KOPT-K1 (cell line): Measurements from ENCODE around the gene NHERF2.

ENCODE experiments used
- H3K27ac ChIP-seq: fragments of 200-600 bp; sonication (generic); 2 replicates; pipeline ENCODE4 v1.5.1; 2016; ENCODE audit warnings: antibody characterized with exemption, mild to moderate bottlenecking, low read depth, low read length; ENCODE audit not compliant: poor library complexity, severe bottlenecking
- H3K36me3 ChIP-seq: fragments of 200-600 bp; sonication (generic); 2 replicates; pipeline ENCODE4 v1.5.1; 2017; ENCODE audit warnings: antibody characterized with exemption, mild to moderate bottlenecking, low read length, moderate library complexity; ENCODE audit not compliant: insufficient read depth
- H3K9me3 ChIP-seq: fragments of 200-600 bp; sonication (generic); 2 replicates; pipeline ENCODE4 v1.5.1; 2017; ENCODE audit warnings: antibody characterized with exemption, low read length, mild to moderate bottlenecking; ENCODE audit not compliant: insufficient read depth, poor library complexity, severe bottlenecking

NHERF2 gene

DNA sequence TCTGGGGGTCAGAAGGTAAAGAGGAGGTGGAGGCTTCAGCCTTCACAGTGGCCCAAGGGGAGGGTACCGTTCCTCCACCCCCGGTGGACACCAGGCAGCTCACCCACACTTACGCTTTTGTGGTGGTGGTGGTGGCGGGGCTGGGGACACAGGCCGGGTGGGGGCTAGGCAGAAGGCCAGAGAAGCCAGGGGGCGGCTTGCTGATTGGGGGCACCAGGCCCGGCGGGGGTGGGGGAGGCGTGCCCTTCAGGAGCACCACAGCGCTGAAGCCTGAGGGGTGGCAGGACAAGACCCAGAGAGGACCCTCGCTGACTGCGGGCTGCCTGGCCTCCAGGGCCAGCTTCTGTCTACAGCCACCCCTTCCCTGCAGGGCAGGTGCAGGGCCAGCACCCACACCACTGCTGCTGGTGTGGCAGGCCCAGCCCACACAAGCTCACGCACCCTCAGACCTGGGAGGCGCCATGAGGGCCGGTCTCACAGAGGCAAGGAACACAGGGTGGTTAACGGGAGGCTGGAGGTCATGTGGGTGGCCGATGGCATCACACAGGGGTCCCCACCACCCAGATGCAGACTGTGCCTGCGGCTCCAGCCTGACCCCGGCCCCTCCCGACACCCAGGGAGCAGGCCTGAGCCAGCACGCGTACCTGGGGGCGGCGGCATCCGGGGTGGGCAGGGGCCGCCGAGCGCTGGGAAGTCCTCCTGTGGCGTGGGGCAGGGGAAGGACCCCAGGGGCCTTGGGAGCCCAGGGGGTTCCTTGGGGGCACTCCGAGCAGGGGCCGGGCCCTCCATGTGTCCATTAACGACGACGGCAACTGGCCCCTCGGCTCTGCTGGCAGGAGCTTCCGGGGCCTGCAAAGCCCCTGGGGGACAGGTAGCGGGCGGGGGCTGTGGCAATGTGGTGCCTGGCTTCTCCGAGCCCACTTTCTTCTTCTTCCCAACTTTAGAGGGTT, 27.6 kb upstream of the NHERF2 start:
- peaks cover 80% of the 10 kb centered on the region for H3K36me3 ChIP-seq
- no peaks in the 10 kb centered on the region for H3K9me3 ChIP-seq
- H3K27ac ChIP-seq, result no peak overlapping the region

DNA sequence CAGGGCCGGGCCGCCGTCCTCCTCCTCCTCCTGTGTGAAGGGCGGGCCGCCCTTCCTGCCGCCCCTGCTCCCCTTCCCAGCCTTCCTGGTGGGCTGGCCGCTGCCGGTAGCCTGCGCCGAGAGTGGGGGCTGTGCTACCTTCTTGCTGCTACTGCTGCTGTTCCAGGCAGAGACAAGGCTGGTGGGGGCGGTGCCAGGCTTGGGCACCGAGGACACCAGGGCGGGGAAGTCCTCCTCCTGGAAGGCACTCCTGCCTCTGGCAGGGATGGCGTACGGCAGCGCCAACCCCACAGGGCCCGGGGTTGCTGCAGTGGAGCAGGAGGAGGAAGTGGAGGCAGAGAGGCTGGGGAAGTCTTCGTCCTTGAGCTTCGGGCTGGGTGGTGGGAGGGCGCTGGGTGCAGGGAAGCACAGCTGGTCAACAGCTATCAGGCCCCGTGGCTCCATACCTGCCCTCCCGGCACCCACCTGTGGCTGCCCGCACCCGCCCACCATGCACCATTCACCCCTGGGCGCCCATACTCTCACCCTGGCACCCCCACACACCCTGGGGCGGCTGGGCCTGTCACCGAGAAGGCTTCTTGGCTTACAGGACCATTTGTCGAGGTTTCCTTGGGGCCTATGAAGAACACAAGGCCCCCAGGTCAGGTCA, 26.7 kb upstream of the NHERF2 start:
- H3K36me3 ChIP-seq, result peaks cover 86% of the 10 kb centered on the region

DNA sequence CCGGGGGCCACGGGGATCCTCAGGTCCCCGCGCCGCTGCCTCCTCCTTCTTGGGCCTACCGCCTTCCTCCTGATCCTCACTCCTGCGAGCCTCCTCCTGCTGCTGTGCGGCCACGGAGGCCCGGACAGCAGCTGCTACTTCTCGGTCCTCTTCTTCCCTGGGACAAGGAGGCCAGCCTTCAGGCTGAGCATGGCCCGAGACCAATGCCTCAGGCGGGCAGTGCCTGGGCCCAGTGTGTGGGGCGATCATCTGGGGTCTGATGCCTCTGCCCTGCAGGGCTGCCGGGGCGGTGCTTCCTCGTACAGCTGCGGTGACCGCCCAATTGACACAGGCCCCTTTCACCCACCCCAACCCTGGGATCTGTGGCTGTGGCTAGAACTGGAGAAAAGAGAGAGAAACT, 25.7 kb upstream of the NHERF2 start:
- no peaks in the 10 kb centered on the region for H3K9me3 ChIP-seq
- peaks cover 87% of the 10 kb centered on the region for H3K36me3 ChIP-seq

More for the DNA sequence above, 26.7 kb upstream of the NHERF2 start:
- H3K9me3 ChIP-seq, result no peaks in the 10 kb centered on the region
- no peak overlapping the region for H3K27ac ChIP-seq

DNA sequence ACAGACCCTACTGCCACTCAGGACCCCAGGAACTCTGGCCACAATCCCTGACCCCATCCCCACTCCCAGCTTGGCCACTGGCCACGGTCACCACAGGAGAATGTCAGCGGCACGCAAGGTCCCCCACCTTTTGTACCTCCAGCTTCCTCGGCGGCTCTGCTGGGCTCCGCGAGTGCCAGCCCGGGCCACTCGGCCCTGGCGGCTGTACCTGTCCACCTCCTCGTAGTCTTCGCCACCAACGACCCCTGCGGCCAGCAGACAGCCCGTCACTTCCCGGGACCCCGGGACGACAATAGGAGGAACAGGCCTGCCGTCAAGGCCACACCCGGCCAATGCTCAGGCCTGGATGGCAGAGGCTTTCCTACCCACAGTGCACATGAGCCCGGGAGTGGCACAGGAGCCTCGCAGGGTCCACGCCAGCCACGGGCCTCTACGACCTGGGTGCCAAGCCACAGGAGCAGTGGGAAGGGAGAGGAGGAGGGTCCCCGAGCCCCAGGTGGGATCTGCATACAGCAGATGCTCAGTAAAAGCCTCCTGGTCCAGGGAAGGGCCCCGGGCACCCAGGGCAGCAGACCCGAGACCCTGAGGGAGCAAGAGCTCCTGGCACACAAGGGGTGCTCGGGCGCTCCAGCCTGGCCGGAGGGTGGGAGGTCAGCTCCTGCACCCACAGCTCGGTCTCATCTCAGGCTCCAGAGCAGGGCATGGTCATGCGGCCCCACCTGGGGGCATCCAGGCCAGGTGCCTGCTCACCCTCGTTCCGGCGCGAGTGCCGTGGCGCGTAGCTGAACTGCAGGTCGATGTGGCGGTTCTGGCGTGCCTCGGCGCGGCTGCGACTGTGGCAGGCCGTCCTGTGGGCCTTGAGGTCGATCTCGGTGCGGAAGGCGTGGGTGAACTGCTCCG, 25.0 kb upstream of the NHERF2 start:
- Histone ChIP-seq H3K9me3 (no peaks in the 10 kb centered on the region), H3K36me3 (peaks cover 89% of the 10 kb centered on the region), H3K27ac (no peak overlapping the region)

More for the DNA sequence above, 25.7 kb upstream of the NHERF2 start:
- H3K27ac ChIP-seq, result no peak overlapping the region

DNA sequence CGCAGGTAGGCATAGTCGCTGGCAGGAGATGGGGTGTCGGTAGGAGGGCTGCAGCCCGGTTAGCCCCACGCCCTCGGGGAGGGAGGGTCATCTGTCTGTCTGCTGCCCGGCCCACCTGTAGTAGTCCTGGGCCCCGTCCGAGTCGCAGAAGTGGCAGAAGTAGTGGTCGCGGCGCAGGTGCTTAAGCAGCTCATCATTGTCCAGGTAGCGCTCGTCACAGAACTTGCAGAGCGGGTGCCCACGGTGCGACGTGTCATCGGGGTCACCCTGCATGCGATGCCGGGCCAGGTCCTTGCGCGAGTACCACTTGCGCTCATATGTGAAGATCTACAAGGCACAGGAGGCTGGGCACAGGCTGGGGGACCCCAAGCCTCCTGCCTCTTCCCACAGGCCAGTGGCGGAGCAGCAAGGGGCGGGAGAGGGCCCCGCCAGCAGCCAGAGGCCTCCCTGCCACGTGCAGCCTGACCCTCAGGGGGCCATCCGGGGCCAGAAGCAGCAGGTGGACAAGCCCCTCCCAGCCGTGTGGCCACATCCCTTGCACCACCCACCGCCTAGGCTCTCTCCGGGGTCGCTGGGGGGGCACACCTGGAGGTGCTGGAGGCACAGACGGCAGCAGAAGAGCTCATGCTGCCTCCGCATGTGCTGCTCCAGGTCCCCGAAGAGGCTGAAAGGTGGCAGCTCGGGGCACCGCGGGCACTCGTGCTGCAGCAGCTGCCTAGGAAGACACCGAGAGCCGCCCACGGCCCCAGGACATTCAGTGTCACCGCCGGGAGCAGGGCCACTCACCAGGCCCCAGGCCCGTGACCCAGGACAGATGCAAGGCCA, 24.1 kb upstream of the NHERF2 start:
- H3K36me3 ChIP-seq, result peaks cover 90% of the 10 kb centered on the region
- no peaks in the 10 kb centered on the region for H3K9me3 ChIP-seq
- H3K27ac ChIP-seq, result no peak overlapping the region

DNA sequence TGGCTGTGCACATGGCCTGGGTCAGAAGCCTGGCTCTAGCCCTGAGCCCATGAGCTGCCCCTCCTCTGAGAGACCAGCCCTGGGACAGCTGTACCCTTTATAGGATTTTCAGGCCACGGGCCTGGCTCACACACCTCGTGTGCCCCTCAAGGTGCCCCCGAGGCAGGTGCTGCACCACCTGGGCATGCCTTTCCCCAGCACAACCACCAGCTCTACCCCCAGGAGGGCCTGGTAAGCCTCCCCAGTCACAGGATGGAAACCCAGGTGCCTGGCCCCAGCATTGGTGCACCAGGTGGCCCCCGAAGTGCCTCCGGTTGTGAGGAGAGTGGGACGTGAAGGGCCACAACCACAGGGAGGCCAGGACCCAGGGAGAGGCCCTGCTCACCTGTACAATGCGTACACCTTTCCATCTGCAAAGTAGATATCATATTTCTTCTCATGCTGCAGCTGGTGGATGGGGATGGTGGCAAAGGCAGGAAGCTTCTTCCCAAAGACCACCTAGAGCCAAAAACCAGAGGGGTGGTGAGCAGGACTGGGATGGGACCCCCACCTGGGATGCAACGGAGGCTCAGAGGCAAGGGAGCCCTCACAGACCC, 23.4 kb upstream of the NHERF2 start:
- peaks cover 83% of the 10 kb centered on the region for H3K36me3 ChIP-seq

DNA sequence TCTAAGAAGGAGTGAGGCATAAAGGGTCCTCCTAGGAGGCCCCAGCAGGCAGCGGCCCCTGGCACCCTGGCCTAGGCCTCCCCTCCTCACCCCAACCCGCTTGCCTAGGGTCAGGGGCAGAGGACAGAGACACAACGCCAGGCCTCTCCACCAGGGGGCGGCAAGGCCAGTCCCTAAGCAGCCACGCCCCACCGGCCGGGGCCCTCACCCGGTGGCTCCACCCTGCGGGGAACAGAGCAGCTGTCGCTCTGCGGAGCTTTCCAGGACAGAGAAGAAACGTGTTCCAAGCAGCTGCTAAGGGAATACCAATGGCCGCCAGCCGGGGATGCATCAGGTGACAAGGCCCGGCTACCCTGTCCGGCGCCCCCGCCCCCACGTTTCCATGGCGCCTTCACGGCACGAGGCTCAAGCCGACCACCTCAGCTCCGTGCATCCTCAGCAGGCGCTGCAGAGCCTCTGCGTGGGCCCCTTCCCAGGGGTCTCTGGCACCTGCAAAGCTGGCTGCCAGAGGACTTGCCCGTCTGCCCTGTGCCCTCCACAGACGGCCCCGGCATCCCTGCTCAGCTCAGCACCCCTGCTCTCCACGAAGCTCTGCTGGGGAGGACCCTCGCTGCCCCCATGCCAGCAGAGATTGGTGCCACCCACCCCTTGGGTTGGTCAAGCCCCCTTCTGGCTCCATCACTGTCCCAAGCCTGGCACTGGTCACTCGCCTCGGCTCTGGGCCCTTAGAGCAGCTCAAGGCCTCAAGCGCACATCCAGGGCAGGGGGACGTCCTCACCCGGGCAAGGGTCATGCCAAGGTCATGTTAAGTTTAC, 22.7 kb upstream of the NHERF2 start:
- Histone ChIP-seq H3K27ac (no peak overlapping the region), H3K36me3 (peaks cover 76% of the 10 kb centered on the region)

More for the DNA sequence above, 23.4 kb upstream of the NHERF2 start:
- no peak overlapping the region for H3K27ac ChIP-seq
- H3K9me3 ChIP-seq, result no peaks in the 10 kb centered on the region

DNA sequence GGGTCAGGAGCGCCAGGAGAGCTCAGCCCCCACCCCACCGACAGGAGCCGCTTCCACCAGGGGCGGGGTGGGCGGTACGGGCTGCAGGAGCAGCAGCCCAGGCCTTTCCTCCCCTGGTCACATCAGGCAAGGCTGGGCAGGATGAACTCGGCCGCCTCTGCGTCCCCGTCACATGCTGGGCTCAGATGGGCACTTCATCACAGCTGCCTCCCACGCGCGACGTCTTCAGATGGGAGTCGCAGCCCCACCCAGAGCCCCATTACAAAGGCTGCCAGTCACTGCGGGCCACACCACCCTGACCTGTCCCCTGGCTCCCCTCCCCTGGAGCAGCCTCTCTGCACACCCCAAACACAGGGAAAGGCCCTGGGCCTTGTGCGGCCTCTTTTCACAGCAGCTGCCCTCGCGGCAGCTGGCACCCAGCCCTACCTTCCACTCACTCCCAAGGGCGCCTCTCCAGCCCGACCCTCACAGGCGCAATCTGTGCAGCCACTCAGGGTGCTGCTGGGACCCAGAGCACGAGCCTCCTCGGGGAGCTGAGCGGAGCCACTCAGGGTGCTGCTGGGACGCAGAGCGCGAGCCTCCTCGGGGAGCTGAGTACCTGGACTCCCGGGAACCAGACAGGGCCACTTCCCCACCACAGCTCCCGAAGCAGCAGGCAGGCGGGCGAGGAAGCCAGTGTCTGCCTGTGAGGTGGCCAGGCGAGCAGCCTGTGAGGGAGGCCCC, 21.7 kb upstream of the NHERF2 start:
- Histone ChIP-seq H3K9me3 (no peaks in the 10 kb centered on the region), H3K36me3 (peaks cover 67% of the 10 kb centered on the region), H3K27ac (no peak overlapping the region)

More for the DNA sequence above, 22.7 kb upstream of the NHERF2 start:
- H3K9me3 ChIP-seq, result no peaks in the 10 kb centered on the region

DNA sequence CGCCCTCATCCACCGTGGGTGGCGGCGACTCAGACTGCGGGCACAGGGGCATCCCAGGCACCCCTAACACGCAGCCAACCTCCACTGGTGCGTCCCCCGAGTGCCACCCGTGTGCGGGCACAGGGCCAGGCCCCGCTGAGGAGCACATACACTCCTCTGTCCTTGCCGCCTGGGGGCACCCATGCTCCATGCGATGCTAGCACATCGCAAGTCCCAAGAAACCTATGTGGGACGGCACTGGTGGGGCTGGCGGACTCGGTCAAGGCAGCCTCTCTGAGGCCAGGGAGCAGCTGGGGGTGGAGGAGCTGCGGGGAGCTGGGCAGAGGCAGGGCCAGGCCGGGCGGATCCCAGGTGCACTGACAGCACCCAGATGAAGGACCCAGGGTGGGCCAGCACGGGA, 21.1 kb upstream of the NHERF2 start:
- H3K27ac ChIP-seq, result no peak overlapping the region
- no peaks in the 10 kb centered on the region for H3K9me3 ChIP-seq
- H3K36me3 ChIP-seq, result peaks cover 60% of the 10 kb centered on the region

DNA sequence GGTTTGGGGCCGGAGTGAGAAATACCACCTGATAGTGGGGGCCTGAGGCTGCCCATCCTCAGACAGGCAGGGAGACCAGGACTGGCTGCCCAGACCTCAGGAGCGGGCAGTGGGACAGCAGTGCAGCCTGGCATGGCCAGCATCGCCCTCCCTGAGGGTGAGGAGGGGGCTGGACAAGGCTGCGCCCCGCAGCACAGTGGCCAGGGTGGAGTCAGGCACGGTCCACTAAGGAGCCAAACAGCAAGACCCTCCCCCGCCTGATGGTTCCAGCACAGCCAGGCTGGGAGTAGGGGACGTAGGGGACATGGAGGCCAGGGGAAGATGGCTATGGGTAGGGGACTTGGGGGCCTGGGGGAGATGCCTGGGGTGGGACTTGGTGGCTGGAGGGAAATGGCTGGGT, 20.4 kb upstream of the NHERF2 start:
- Histone ChIP-seq H3K27ac (no peak overlapping the region), H3K36me3 (peaks cover 53% of the 10 kb centered on the region), H3K9me3 (no peaks in the 10 kb centered on the region)

DNA sequence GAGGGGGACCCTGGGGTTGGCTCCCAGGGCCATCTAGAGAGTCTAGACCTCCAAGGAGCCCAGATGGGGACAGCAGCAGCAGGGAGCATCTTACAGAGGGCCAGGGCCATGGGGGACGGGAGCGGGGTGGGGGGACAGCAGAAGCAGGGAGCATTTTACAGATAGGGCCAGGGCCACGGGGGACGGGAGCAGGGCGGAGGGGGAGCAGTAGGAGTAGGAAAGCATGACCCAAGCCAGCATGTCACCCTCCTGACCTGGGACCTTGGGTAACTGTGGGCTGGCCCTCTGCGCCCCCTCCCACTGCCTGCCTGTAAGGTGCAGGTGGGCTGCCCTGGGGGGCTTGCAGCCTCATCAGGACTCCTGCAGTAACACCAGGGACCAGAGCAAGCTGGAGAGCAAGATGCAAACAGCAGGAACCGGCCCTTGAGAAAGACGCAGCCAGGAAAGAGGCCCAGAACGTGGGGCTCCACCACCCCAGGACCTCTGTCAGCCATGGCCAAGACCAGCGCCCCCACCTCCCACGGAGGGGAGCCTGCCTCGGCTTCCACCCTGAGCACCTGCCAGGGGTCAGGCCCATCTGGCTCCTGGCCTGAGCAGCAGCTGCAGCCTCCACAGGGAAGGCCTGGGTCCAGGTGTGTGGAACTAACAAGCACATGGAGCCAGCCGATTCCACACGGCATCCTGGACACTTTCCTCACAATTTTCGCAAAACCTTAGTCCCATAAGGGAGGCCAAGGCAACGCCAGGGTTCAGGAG, 19.4 kb upstream of the NHERF2 start:
- Histone ChIP-seq H3K9me3 (no peaks in the 10 kb centered on the region), H3K27ac (peak overlapping the region; percentile 68), H3K36me3 (peaks cover 44% of the 10 kb centered on the region; the same call in 1 of the 2 replicates)

DNA sequence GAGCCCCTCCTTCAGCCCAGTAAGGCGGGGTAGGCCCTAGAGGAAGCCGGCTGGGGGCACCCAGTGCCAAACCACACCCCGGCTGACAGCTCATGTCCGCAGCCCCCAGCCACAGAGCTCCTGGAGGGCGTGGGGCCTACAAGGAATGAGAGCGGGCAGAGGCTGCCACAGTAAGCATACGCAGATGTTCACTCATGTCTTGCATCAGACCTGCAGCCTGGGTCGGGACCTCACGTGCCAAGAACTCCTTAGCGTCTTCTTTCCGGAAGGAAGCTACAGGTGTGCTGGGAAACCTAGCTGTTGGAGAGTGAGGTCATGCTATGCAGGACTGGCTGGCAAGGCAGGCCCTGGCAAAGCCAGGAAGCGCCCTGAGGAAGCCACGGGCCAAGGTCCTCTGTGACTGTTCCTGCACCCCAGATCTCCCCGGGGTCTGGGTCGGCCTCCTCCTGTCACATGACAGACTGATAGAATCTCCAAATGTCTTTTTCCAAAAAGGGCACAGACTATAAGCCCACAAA, 18.6 kb upstream of the NHERF2 start:
- Histone ChIP-seq H3K36me3 (peaks cover 36% of the 10 kb centered on the region; the same call in 1 of the 2 replicates), H3K9me3 (no peaks in the 10 kb centered on the region), H3K27ac (peak overlapping the region; percentile 68)
